Trophoblast cell (in vitro differentiated cells and primary cell): ENCODE measurements around the gene PTPRM.

ENCODE experiments used
- DNase-seq, 2 donors: peaks; one replicate each; pipeline ENCODE4 v3.0.0-alpha.2; 2016
- H2AFZ ChIP-seq: 2 replicates; pipeline ENCODE4 v1.6.1; 2013; ENCODE audit warnings: low read length, moderate library complexity, mild to moderate bottlenecking; ENCODE audit not compliant: insufficient read depth, poor library complexity
- H2AK5ac ChIP-seq: 2 replicates; pipeline ENCODE4 v1.6.1; 2013; ENCODE audit warnings: mild to moderate bottlenecking, low read length
- H2BK120ac ChIP-seq: 2 replicates; pipeline ENCODE4 v1.6.1; 2013; ENCODE audit warnings: low read length, mild to moderate bottlenecking, moderate library complexity; ENCODE audit not compliant: insufficient read depth, poor library complexity
- H2BK12ac ChIP-seq: 2 replicates; pipeline ENCODE4 v1.6.1; 2013; ENCODE audit warnings: mild to moderate bottlenecking, low read length, moderate library complexity
- H2BK5ac ChIP-seq: 2 replicates; pipeline ENCODE4 v1.6.1; 2013; ENCODE audit warnings: low read length, low read depth, moderate library complexity, mild to moderate bottlenecking; ENCODE audit not compliant: poor library complexity
- H3K14ac ChIP-seq: 2 replicates; pipeline ENCODE4 v1.6.1; 2013; ENCODE audit warnings: mild to moderate bottlenecking, low read length
- H3K18ac ChIP-seq: 2 replicates; pipeline ENCODE4 v1.6.1; 2013; ENCODE audit warnings: mild to moderate bottlenecking, low read length
- H3K23ac ChIP-seq: 2 replicates; pipeline ENCODE4 v1.6.1; 2013; ENCODE audit warnings: low read length
- H3K27ac ChIP-seq: 2 replicates; pipeline ENCODE4 v1.5.1; 2013; ENCODE audit warnings: low read depth, mild to moderate bottlenecking, inconsistent platforms, low read length, moderate library complexity
- H3K27me3 ChIP-seq: 2 replicates; pipeline ENCODE4 v1.6.1; 2013; ENCODE audit warnings: inconsistent platforms, mild to moderate bottlenecking, low read length, moderate library complexity; ENCODE audit not compliant: insufficient read depth
- H3K36me3 ChIP-seq, 2 experiments: 1 replicate in 1 of 2; 2 replicates in 1 of 2; pipeline ENCODE4 v1.6.1; 2013; ENCODE audit warnings: low read length in 2 of 2, mild to moderate bottlenecking in 2 of 2, moderate library complexity in 1 of 2; ENCODE audit not compliant: insufficient read depth in 2 of 2, control insufficient read depth in 1 of 2
- H3K4ac ChIP-seq: 2 replicates; pipeline ENCODE4 v1.6.1; 2013; ENCODE audit warnings: low read depth, mild to moderate bottlenecking, low read length, moderate library complexity
- H3K4me1 ChIP-seq, 2 experiments: 1 replicate in 1 of 2; 2 replicates in 1 of 2; pipeline ENCODE4 v1.6.1; 2013; ENCODE audit warnings: low read length in 2 of 2, mild to moderate bottlenecking in 2 of 2, moderate library complexity in 1 of 2; ENCODE audit not compliant: insufficient read depth in 2 of 2, control insufficient read depth in 1 of 2
- H3K4me2 ChIP-seq: 2 replicates; pipeline ENCODE4 v1.6.1; 2013; ENCODE audit warnings: inconsistent platforms, mild to moderate bottlenecking, low read length, moderate library complexity
- H3K4me3 ChIP-seq: 2 replicates; pipeline ENCODE4 v1.5.1; 2013; ENCODE audit warnings: mild to moderate bottlenecking, low read depth, low read length, inconsistent platforms
- H3K79me1 ChIP-seq: one replicate; pipeline ENCODE4 v1.6.1; 2013; ENCODE audit warnings: low read length
- H3K79me2 ChIP-seq: 2 replicates; pipeline ENCODE4 v1.6.1; 2013; ENCODE audit warnings: low read length, mild to moderate bottlenecking; ENCODE audit not compliant: control insufficient read depth, insufficient read depth, poor library complexity
- H3K9ac ChIP-seq: 2 replicates; pipeline ENCODE4 v1.6.1; 2013; ENCODE audit warnings: mild to moderate bottlenecking, low read length
- H3K9me3 ChIP-seq: 2 replicates; pipeline ENCODE4 v1.6.1; 2013; ENCODE audit warnings: low read depth, mild to moderate bottlenecking, control low read depth, inconsistent platforms, low read length; ENCODE audit not compliant: insufficient read depth
- H4K12ac ChIP-seq: 2 replicates; pipeline ENCODE4 v1.6.1; 2013; ENCODE audit warnings: low read depth, mild to moderate bottlenecking, low read length, moderate library complexity
- H4K8ac ChIP-seq: 2 replicates; pipeline ENCODE4 v1.6.1; 2013; ENCODE audit warnings: low read depth, mild to moderate bottlenecking, low read length, moderate library complexity
- H4K91ac ChIP-seq: one replicate; pipeline ENCODE4 v1.6.1; 2013; ENCODE audit warnings: low read depth, mild to moderate bottlenecking, low read length, moderate library complexity
- WGBS: extraction: QIAGEN DNeasy Blood & Tissue Kit; methylation state at CpG from one replicate; pipeline ENCODE4 v1.1.7; 2013; ENCODE audit warnings: missing lambda C conversion rate; ENCODE audit not compliant: insufficient read length, insufficient coverage; ENCODE audit errors: extremely low coverage; 5-methylcytosine and 5-hydroxymethylcytosine counted together

The PTPRM gene

DNA sequence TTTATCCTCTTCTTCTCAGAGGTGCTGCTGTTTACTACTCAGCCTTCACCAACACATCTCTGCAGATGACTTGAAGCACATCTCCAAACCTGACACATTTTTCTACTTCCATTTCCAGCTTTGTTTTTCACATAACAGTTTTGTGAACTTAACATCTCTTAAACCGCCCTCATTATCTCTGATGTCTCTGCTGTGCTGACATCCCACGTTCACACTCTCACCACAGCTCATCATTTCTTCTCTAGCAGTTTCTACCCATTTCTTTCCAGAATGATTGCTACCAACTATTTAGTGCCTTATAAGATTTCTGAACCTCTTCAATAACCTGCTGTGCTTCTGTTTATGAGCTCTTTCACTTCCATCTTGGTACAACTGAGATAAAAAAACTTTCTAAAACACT is 238.0 kb downstream of the PTPRM start:
- H3K9me3 ChIP-seq = no peaks in the 10 kb centered on the region
- H2AFZ ChIP-seq = no peak overlapping the region
- H3K23ac ChIP-seq = no peak overlapping the region
- no peak overlapping the region for H3K4me3 ChIP-seq
- H3K18ac ChIP-seq = no peak overlapping the region
- H4K12ac ChIP-seq = no peak overlapping the region
- no CpG with 5 or more reads among the region's 2 CpGs for WGBS
- no peak overlapping the region for H3K9ac ChIP-seq
- H3K79me1 ChIP-seq = no peaks in the 10 kb centered on the region
- no peak overlapping the region for H2BK12ac ChIP-seq
- no peak overlapping the region for H2BK120ac ChIP-seq
- H3K14ac ChIP-seq = no peak overlapping the region
- no peak overlapping the region for H3K27ac ChIP-seq
- DNase-seq = no peak
- H3K79me2 ChIP-seq = peaks cover 4% of the 10 kb centered on the region
- no peaks in the 10 kb centered on the region for H3K27me3 ChIP-seq
- no peak overlapping the region for H3K4me2 ChIP-seq
- H2AK5ac ChIP-seq = no peak overlapping the region
- H3K36me3 ChIP-seq = peaks cover 1 to 3% of the 10 kb centered on the region in 2 experiments
- H4K8ac ChIP-seq = no peak overlapping the region
- no peak overlapping the region for H3K4ac ChIP-seq
- no peak overlapping the region for H4K91ac ChIP-seq
- peaks cover 8 to 9% of the 10 kb centered on the region in 2 experiments for H3K4me1 ChIP-seq
- H2BK5ac ChIP-seq = no peak overlapping the region

- Histone ChIP-seq H3K4ac (no peak overlapping the region), H3K4me1 (peaks cover 8 to 9% of the 10 kb centered on the region in 2 experiments), H2BK120ac (no peak overlapping the region), H3K23ac (no peak overlapping the region), H2BK12ac (no peak overlapping the region), H2AFZ (no peak overlapping the region), H3K18ac (no peak overlapping the region), H3K9ac (no peak overlapping the region), H3K79me2 (peaks cover 4% of the 10 kb centered on the region), H4K12ac (no peak overlapping the region), H2BK5ac (no peak overlapping the region), H3K79me1 (no peaks in the 10 kb centered on the region), H3K4me2 (no peak overlapping the region), H3K14ac (no peak overlapping the region), H3K27me3 (no peaks in the 10 kb centered on the region), H3K27ac (no peak overlapping the region), H3K36me3 (peaks cover 1 to 3% of the 10 kb centered on the region in 2 experiments), H3K4me3 (no peak overlapping the region), H2AK5ac (no peak overlapping the region), H4K8ac (no peak overlapping the region), H3K9me3 (no peaks in the 10 kb centered on the region), H4K91ac (no peak overlapping the region)
- no peak for DNase-seq
- no CpG with 5 or more reads among the region's 1 CpG for WGBS
These were observed 238.8 kb downstream of the PTPRM start for GRCh38 chr18:7805880-7806279.

DNA sequence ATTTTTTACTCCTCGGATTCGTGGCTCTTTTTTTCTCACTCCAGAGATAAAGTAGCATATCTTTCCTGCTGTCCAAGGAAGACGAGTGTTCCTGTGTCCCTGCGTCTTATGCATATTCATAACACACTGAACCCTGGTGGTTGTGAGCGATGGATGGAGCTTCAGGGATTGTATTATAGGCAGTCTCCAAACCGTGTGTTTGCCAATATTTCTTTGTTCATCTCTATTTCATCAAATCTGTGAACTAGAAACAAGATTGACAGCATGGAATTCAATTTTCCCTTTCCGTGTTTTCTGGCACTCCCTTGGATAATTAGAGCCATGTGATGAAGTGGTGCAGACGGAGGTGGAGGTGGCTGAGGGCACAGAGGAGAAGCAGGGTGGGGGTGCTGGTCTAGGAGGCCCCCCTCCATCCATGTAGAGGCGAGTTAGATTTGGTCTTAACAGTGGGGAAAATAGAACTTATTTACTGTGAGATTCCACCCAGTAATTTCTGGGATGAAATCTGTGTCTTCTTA is 240.9 kb downstream of the PTPRM start:
- Histone ChIP-seq H3K4ac (no peak overlapping the region), H2BK120ac (no peak overlapping the region), H3K79me1 (no peaks in the 10 kb centered on the region), H2AK5ac (no peak overlapping the region), H4K8ac (no peak overlapping the region), H3K23ac (no peak overlapping the region), H4K91ac (no peak overlapping the region), H3K4me2 (no peak overlapping the region), H3K9me3 (no peaks in the 10 kb centered on the region), H3K4me1 (peaks cover 11 to 14% of the 10 kb centered on the region in 2 experiments), H3K36me3 (peaks cover 1 to 3% of the 10 kb centered on the region in 2 experiments), H4K12ac (no peak overlapping the region), H3K4me3 (no peak overlapping the region), H3K9ac (no peak overlapping the region), H3K18ac (no peak overlapping the region), H3K79me2 (peaks cover 4% of the 10 kb centered on the region), H3K27ac (no peak overlapping the region), H2BK5ac (no peak overlapping the region), H3K27me3 (no peaks in the 10 kb centered on the region), H2AFZ (no peak overlapping the region), H2BK12ac (no peak overlapping the region), H3K14ac (no peak overlapping the region)
- WGBS = no CpG with 5 or more reads among the region's 9 CpGs
- DNase-seq = no peak

- no CpG with 5 or more reads among the region's 5 CpGs for WGBS
- H3K23ac ChIP-seq = no peak overlapping the region
- no peaks in the 10 kb centered on the region for H3K9me3 ChIP-seq
- H3K4me2 ChIP-seq = no peak overlapping the region
- no peak for DNase-seq
- no peak overlapping the region for H4K8ac ChIP-seq
- no peak overlapping the region for H3K27ac ChIP-seq
- no peaks in the 10 kb centered on the region for H3K27me3 ChIP-seq
- no peak overlapping the region for H3K4ac ChIP-seq
- no peak overlapping the region for H4K12ac ChIP-seq
- no peak overlapping the region for H2BK5ac ChIP-seq
- peaks cover 11 to 14% of the 10 kb centered on the region in 2 experiments for H3K4me1 ChIP-seq
- H2AFZ ChIP-seq = no peak overlapping the region
- H3K79me1 ChIP-seq = no peaks in the 10 kb centered on the region
- no peak overlapping the region for H4K91ac ChIP-seq
- no peak overlapping the region for H2BK120ac ChIP-seq
- no peak overlapping the region for H3K18ac ChIP-seq
- no peak overlapping the region for H2BK12ac ChIP-seq
- no peak overlapping the region for H3K14ac ChIP-seq
- H3K79me2 ChIP-seq = peaks cover 3% of the 10 kb centered on the region
- H3K36me3 ChIP-seq = peaks cover 2% of the 10 kb centered on the region in 2 experiments
- H3K9ac ChIP-seq = no peak overlapping the region
- no peak overlapping the region for H3K4me3 ChIP-seq
- H2AK5ac ChIP-seq = no peak overlapping the region
These were observed 241.9 kb downstream of the PTPRM start for GRCh38 chr18:7808992-7809391.
